ENCODE results near the gene DLAT.

The DLAT gene

GRCh38 chr11:112016765-112017376 is 8.3 kb upstream of the DLAT start:
- Histone ChIP-seq H4K20me1 (ENCODE audit: insufficient read depth, low read length, poor library complexity, severe bottlenecking) (no peaks in the 10 kb centered on the region), H3F3A (ENCODE audit: low read depth) (no peaks in the 10 kb centered on the region), H3K9me3 (ENCODE audit: insufficient read depth, low read depth, low read length) (no peaks in the 10 kb centered on the region), H3K36me3 (ENCODE audit: insufficient read depth, low read length) (no peaks in the 10 kb centered on the region; the same call in 1 of the 2 replicates), H3K4me2 (ENCODE audit: low read depth, low read length, poor library complexity, severe bottlenecking) (no peak overlapping the region), H3K9ac (ENCODE audit: low read depth, low read length, poor library complexity, severe bottlenecking) (no peak overlapping the region), H2AFZ (ENCODE audit: low read length) (no peak overlapping the region), H3K4me3 (ENCODE audit: low read length, poor library complexity, severe bottlenecking) (no peak overlapping the region), H3K79me2 (ENCODE audit: insufficient read depth, low read length) (no peaks in the 10 kb centered on the region), H3K4me1 (ENCODE audit: insufficient read depth, low read length, poor library complexity, severe bottlenecking) (no peaks in the 10 kb centered on the region), H3K27me3 (ENCODE audit: insufficient read depth, low read length, poor library complexity, severe bottlenecking) (no peaks in the 10 kb centered on the region), H3K9me2 (replicated peaks; ENCODE audit: low read depth, low read length) (no peaks in the 10 kb centered on the region)
- no peak for TF ChIP-seq EZH2phosphoT487 (IDR thresholded peaks at IDR 0.05; ENCODE audit: borderline replicate concordance)
- no peak for TF ChIP-seq CTCF (conservative IDR thresholded peaks at IDR 0.05; ENCODE audit: low read length)

- H3K9ac ChIP-seq (ENCODE audit: low read depth, low read length, poor library complexity, severe bottlenecking): no peak overlapping the region
Observed at GRCh38 chr11:112017538-112017937, 7.7 kb upstream of the DLAT start.

GRCh38 chr11:112019066-112019465 is 6.1 kb upstream of the DLAT start:
- H3K36me3 ChIP-seq (ENCODE audit: insufficient read depth, low read length): no peaks in the 10 kb centered on the region; the same call in 1 of the 2 replicates
- no peak overlapping the region for H2AFZ ChIP-seq (ENCODE audit: low read length)
- H3K27me3 ChIP-seq (ENCODE audit: insufficient read depth, low read length, poor library complexity, severe bottlenecking): no peaks in the 10 kb centered on the region
- no peak for TF ChIP-seq EZH2phosphoT487 (IDR thresholded peaks at IDR 0.05; ENCODE audit: borderline replicate concordance)
- TF ChIP-seq CTCF (conservative IDR thresholded peaks at IDR 0.05; ENCODE audit: low read length): no peak
- no peaks in the 10 kb centered on the region for H3K9me2 ChIP-seq (replicated peaks; ENCODE audit: low read depth, low read length)
- H3K9ac ChIP-seq (ENCODE audit: low read depth, low read length, poor library complexity, severe bottlenecking): no peak overlapping the region
- H3K79me2 ChIP-seq (ENCODE audit: insufficient read depth, low read length): peaks cover 10% of the 10 kb centered on the region
- H3F3A ChIP-seq (ENCODE audit: low read depth): no peaks in the 10 kb centered on the region
- H3K4me1 ChIP-seq (ENCODE audit: insufficient read depth, low read length, poor library complexity, severe bottlenecking): peaks cover 9% of the 10 kb centered on the region
- H3K4me3 ChIP-seq (ENCODE audit: low read length, poor library complexity, severe bottlenecking): no peak overlapping the region
- no peaks in the 10 kb centered on the region for H4K20me1 ChIP-seq (ENCODE audit: insufficient read depth, low read length, poor library complexity, severe bottlenecking)
- H3K9me3 ChIP-seq (ENCODE audit: insufficient read depth, low read depth, low read length): no peaks in the 10 kb centered on the region
- no peak overlapping the region for H3K4me2 ChIP-seq (ENCODE audit: low read depth, low read length, poor library complexity, severe bottlenecking)

More at GRCh38 chr11:112017538-112017937, 7.7 kb upstream of the DLAT start:
- H3K4me3 ChIP-seq (ENCODE audit: low read length, poor library complexity, severe bottlenecking): no peak overlapping the region
- H3F3A ChIP-seq (ENCODE audit: low read depth): no peaks in the 10 kb centered on the region
- H3K9me2 ChIP-seq (replicated peaks; ENCODE audit: low read depth, low read length): no peaks in the 10 kb centered on the region
- H3K36me3 ChIP-seq (ENCODE audit: insufficient read depth, low read length): no peaks in the 10 kb centered on the region; the same call in 1 of the 2 replicates
- TF ChIP-seq EZH2phosphoT487 (IDR thresholded peaks at IDR 0.05; ENCODE audit: borderline replicate concordance) (no peak), CTCF (conservative IDR thresholded peaks at IDR 0.05; ENCODE audit: low read length) (no peak)
- H4K20me1 ChIP-seq (ENCODE audit: insufficient read depth, low read length, poor library complexity, severe bottlenecking): no peaks in the 10 kb centered on the region
- H3K4me2 ChIP-seq (ENCODE audit: low read depth, low read length, poor library complexity, severe bottlenecking): no peak overlapping the region
- H3K79me2 ChIP-seq (ENCODE audit: insufficient read depth, low read length): no peaks in the 10 kb centered on the region
- H3K4me1 ChIP-seq (ENCODE audit: insufficient read depth, low read length, poor library complexity, severe bottlenecking): no peaks in the 10 kb centered on the region
- no peaks in the 10 kb centered on the region for H3K27me3 ChIP-seq (ENCODE audit: insufficient read depth, low read length, poor library complexity, severe bottlenecking)
- H2AFZ ChIP-seq (ENCODE audit: low read length): no peak overlapping the region
- H3K9me3 ChIP-seq (ENCODE audit: insufficient read depth, low read depth, low read length): no peaks in the 10 kb centered on the region

Data from Loucy (cell line).